H9 (cell line): ENCODE data around the gene PARD3. TPM values are rescaled to one million over a fixed set of nuclear protein-coding genes. Genes with fewer than 3 reads are reported as not detected.
A peak's percentile ranks its signal among the peaks of the same experiment; 100 is the strongest.

ENCODE experiments used
- DNase-seq: peaks from one replicate; pipeline ENCODE4 v3.0.0-alpha.2; 2017
- H2AFZ ChIP-seq: one replicate; pipeline ENCODE4 v1.6.1; 2013; ENCODE audit warnings: mild to moderate bottlenecking, low read length, control low read depth, moderate library complexity
- H2AK5ac ChIP-seq: 2 replicates; pipeline ENCODE4 v1.6.1; 2013; ENCODE audit warnings: low read length, control low read depth, mixed read lengths; ENCODE audit not compliant: insufficient read length
- H2BK120ac ChIP-seq: one replicate; pipeline ENCODE4 v1.6.1; 2013; ENCODE audit warnings: low read depth, mild to moderate bottlenecking, low read length, control low read depth, inconsistent platforms; ENCODE audit not compliant: poor library complexity, severe bottlenecking
- H2BK12ac ChIP-seq: 2 replicates; pipeline ENCODE4 v1.6.1; 2013; ENCODE audit warnings: low read length, control low read depth, mixed read lengths, low read depth; ENCODE audit not compliant: insufficient read length
- H2BK15ac ChIP-seq: 2 replicates; pipeline ENCODE4 v1.6.1; 2013; ENCODE audit warnings: low read depth, low read length, control low read depth
- H2BK20ac ChIP-seq: one replicate; pipeline ENCODE4 v1.6.1; 2013; ENCODE audit warnings: low read depth, mild to moderate bottlenecking, low read length, control low read depth, inconsistent platforms; ENCODE audit not compliant: poor library complexity, severe bottlenecking
- H2BK5ac ChIP-seq: 2 replicates; pipeline ENCODE4 v1.6.1; 2013; ENCODE audit warnings: low read length, control low read depth, mixed read lengths; ENCODE audit not compliant: insufficient read length
- H3K14ac ChIP-seq: 2 replicates; pipeline ENCODE4 v1.6.1; 2013; ENCODE audit warnings: low read length, control low read depth; ENCODE audit not compliant: insufficient read depth
- H3K18ac ChIP-seq: 2 replicates; pipeline ENCODE4 v1.6.1; 2013; ENCODE audit warnings: low read depth, mild to moderate bottlenecking, mixed read lengths, low read length, control low read depth; ENCODE audit not compliant: insufficient read length
- H3K23ac ChIP-seq: 2 replicates; pipeline ENCODE4 v1.6.1; 2013; ENCODE audit warnings: low read length, control low read depth, mixed read lengths, low read depth; ENCODE audit not compliant: insufficient read length
- H3K23me2 ChIP-seq: 2 replicates; pipeline ENCODE4 v1.6.1; 2013; ENCODE audit warnings: low read depth, mild to moderate bottlenecking, mixed read lengths, low read length, control low read depth; ENCODE audit not compliant: insufficient read length, poor library complexity, severe bottlenecking
- H3K27ac ChIP-seq: 2 replicates; pipeline ENCODE4 v1.5.1; 2013; ENCODE audit warnings: low read length, control low read depth, mixed read lengths, low read depth; ENCODE audit not compliant: insufficient read length
- H3K27me3 ChIP-seq: 2 replicates; pipeline ENCODE4 v1.6.1; 2013; ENCODE audit warnings: low read length, control low read depth, inconsistent platforms; ENCODE audit not compliant: insufficient read depth
- H3K4ac ChIP-seq: 2 replicates; pipeline ENCODE4 v1.6.1; 2013; ENCODE audit warnings: low read depth, mild to moderate bottlenecking, control low read depth, inconsistent platforms, low read length, moderate library complexity
- H3K4me1 ChIP-seq: 2 replicates; pipeline ENCODE4 v1.6.1; 2013; ENCODE audit warnings: low read length, control low read depth, inconsistent platforms; ENCODE audit not compliant: insufficient read depth
- H3K4me2 ChIP-seq: 2 replicates; pipeline ENCODE4 v1.6.1; 2013; ENCODE audit warnings: low read length, control low read depth, mixed read lengths; ENCODE audit not compliant: insufficient read length, insufficient read depth
- H3K56ac ChIP-seq: 2 replicates; pipeline ENCODE4 v1.6.1; 2013; ENCODE audit warnings: low read depth, mild to moderate bottlenecking, mixed read lengths, low read length, control low read depth; ENCODE audit not compliant: insufficient read length
- H3K79me1 ChIP-seq: 2 replicates; pipeline ENCODE4 v1.6.1; 2013; ENCODE audit warnings: low read depth, mild to moderate bottlenecking, moderate library complexity, low read length, control low read depth, inconsistent platforms; ENCODE audit not compliant: insufficient read depth, poor library complexity, severe bottlenecking
- H3K79me2 ChIP-seq: 2 replicates; pipeline ENCODE4 v1.6.1; 2013; ENCODE audit warnings: low read length, control low read depth, inconsistent platforms; ENCODE audit not compliant: insufficient read depth
- H3K9ac ChIP-seq: 2 replicates; pipeline ENCODE4 v1.6.1; 2013; ENCODE audit warnings: low read length, control low read depth, mixed read lengths; ENCODE audit not compliant: insufficient read length; ENCODE audit errors: extremely low read depth
- H3K9me3 ChIP-seq: one replicate; pipeline ENCODE4 v1.6.1; 2013; ENCODE audit warnings: low read depth, low read length, inconsistent platforms; ENCODE audit not compliant: control insufficient read depth
- H3T11ph ChIP-seq: one replicate; pipeline ENCODE4 v1.6.1; 2013; ENCODE audit warnings: mild to moderate bottlenecking, low read length, control low read depth, inconsistent platforms
- H4K20me1 ChIP-seq: one replicate; pipeline ENCODE4 v1.6.1; 2013; ENCODE audit not compliant: control insufficient read depth, insufficient read length, insufficient read depth
- H4K5ac ChIP-seq: 2 replicates; pipeline ENCODE4 v1.6.1; 2013; ENCODE audit warnings: low read depth, mild to moderate bottlenecking, mixed read lengths, low read length, control low read depth; ENCODE audit not compliant: insufficient read length
- H4K8ac ChIP-seq: replicated peaks from 2 replicates; pipeline ENCODE4 v1.6.1; 2013; ENCODE audit warnings: low read length, control low read depth, mixed read lengths, low read depth; ENCODE audit not compliant: insufficient read length
- H4K91ac ChIP-seq: 2 replicates; pipeline ENCODE4 v1.6.1; 2013; ENCODE audit warnings: low read depth, mild to moderate bottlenecking, moderate library complexity, mixed read lengths, low read length, control low read depth; ENCODE audit not compliant: insufficient read length
- H3K27ac Mint-ChIP-seq, 3 experiments: 2 replicates in 2 of 3; 3 replicates in 1 of 3; pipeline ENCODE4 v1.8.0; 2020 to 2021; ENCODE audit warnings: mixed read lengths in 3 of 3, mild to moderate bottlenecking in 1 of 3, moderate library complexity in 1 of 3
- H3K27me3 Mint-ChIP-seq: 2 replicates; pipeline ENCODE4 v1.8.0; 2021; ENCODE audit warnings: low read depth, mild to moderate bottlenecking, moderate library complexity, mixed read lengths
- H3K36me3 Mint-ChIP-seq, 3 experiments: 2 replicates in 2 of 3; 3 replicates in 1 of 3; pipeline ENCODE4 v1.8.0; 2020 to 2021; ENCODE audit warnings: low read depth in 3 of 3, mixed read lengths in 3 of 3; ENCODE audit not compliant: insufficient read depth in 1 of 3
- H3K4me1 Mint-ChIP-seq, 2 experiments: 2 replicates each; pipeline ENCODE4 v1.8.0; 2020; ENCODE audit warnings: mixed read lengths in 2 of 2
- H3K4me3 Mint-ChIP-seq, 2 experiments: 2 replicates in 1 of 2; 3 replicates in 1 of 2; pipeline ENCODE4 v1.8.0; 2020 to 2021; ENCODE audit warnings: mild to moderate bottlenecking in 2 of 2, mixed read lengths in 2 of 2, moderate library complexity in 1 of 2
- H3K9me3 Mint-ChIP-seq, 2 experiments: 2 replicates in 1 of 2; 3 replicates in 1 of 2; pipeline ENCODE4 v1.8.0; 2020; ENCODE audit warnings: mild to moderate bottlenecking in 2 of 2, mixed read lengths in 2 of 2, moderate library complexity in 1 of 2
- total RNA-seq: library from RNA; stranded (reverse); gene quantifications from 2 replicates; pipeline ENCODE4 v1.2.1, GENCODE V29; 2021
- TF ChIP-seq, protein P1 (sequence below): fragments of 200-600 bp; sonication (generic); conservative IDR thresholded peaks from 3 replicates; pipeline ENCODE4 v1.8.0; 2021; ENCODE audit warnings: antibody characterized with exemption, mild to moderate bottlenecking

PARD3 gene
- total RNA-seq, 1 experiment from 2014 or later = 44.7 TPM

DNA sequence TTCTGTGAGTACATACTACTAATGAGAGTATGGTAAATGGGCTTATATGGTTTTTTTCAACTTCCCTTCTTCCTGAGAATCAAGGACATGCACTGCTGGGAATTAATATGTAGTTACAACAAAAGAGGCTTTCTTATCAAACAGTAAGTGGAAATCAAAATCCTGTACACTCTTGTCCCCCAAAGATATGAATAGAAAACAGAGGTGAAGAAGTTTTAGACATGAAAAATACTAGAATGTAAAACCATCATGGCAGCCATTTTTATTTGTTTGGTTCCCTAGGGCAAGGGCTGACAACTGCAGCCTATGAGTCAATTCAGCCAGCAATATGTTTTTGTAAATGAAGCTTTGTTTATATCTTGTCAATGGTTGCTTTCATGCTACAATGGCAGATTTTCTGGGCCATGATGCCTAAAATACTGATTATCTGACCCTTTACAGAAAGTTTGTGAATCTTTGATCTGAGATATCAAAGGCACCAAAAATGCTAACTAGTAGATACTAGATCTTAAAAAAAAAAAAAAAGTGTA lies 422.4 kb downstream of the PARD3 start:
- no peaks in the 10 kb centered on the region for H3K4me1 ChIP-seq
- H4K20me1 ChIP-seq = no peaks in the 10 kb centered on the region
- H2BK120ac ChIP-seq = no peak overlapping the region
- no peak overlapping the region for H2AFZ ChIP-seq
- Mint-ChIP-seq H3K4me3 (no peak overlapping the region), H3K4me1 (peaks cover 15 to 17% of the 10 kb centered on the region in 2 experiments), H3K27me3 (no peaks in the 10 kb centered on the region), H3K27ac (0 out of 7 replicates have a peak overlapping the region, but pooled peaks of 1 of the 3 experiments have one; percentile 55), H3K36me3 (peaks cover 3 to 6% (median 5%) of the 10 kb centered on the region in 3 experiments; a peak in 3 of 7 replicates), H3K9me3 (no peaks in the 10 kb centered on the region)
- H4K5ac ChIP-seq = no peak overlapping the region
- no peak overlapping the region for H4K8ac ChIP-seq
- TF ChIP-seq, protein P1, sequence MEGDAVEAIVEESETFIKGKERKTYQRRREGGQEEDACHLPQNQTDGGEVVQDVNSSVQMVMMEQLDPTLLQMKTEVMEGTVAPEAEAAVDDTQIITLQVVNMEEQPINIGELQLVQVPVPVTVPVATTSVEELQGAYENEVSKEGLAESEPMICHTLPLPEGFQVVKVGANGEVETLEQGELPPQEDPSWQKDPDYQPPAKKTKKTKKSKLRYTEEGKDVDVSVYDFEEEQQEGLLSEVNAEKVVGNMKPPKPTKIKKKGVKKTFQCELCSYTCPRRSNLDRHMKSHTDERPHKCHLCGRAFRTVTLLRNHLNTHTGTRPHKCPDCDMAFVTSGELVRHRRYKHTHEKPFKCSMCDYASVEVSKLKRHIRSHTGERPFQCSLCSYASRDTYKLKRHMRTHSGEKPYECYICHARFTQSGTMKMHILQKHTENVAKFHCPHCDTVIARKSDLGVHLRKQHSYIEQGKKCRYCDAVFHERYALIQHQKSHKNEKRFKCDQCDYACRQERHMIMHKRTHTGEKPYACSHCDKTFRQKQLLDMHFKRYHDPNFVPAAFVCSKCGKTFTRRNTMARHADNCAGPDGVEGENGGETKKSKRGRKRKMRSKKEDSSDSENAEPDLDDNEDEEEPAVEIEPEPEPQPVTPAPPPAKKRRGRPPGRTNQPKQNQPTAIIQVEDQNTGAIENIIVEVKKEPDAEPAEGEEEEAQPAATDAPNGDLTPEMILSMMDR = no peak
- H3K79me1 ChIP-seq = no peaks in the 10 kb centered on the region
- no peak overlapping the region for H3K9ac ChIP-seq
- H2BK12ac ChIP-seq = no peak overlapping the region
- no peak overlapping the region for H3K4me2 ChIP-seq
- no peak for DNase-seq
- H3K23me2 ChIP-seq = no peaks in the 10 kb centered on the region
- no peak overlapping the region for H4K91ac ChIP-seq
- H3K27ac ChIP-seq = no peak overlapping the region
- no peak overlapping the region for H2BK5ac ChIP-seq
- no peak overlapping the region for H3K4ac ChIP-seq
- H2BK15ac ChIP-seq = no peak overlapping the region
- no peaks in the 10 kb centered on the region for H3K27me3 ChIP-seq
- H3K79me2 ChIP-seq = no peaks in the 10 kb centered on the region
- no peak overlapping the region for H3K14ac ChIP-seq
- H3K23ac ChIP-seq = no peak overlapping the region
- no peaks in the 10 kb centered on the region for H3K9me3 ChIP-seq
- no peak overlapping the region for H3K18ac ChIP-seq
- no peak overlapping the region for H3T11ph ChIP-seq
- no peak overlapping the region for H2AK5ac ChIP-seq
- no peak overlapping the region for H2BK20ac ChIP-seq
- H3K56ac ChIP-seq = no peak overlapping the region
